GM18519 (cell line): ENCODE measurements around the gene LHPP.

ENCODE experiments used
- ATAC-seq: cut with Tn5 transposase; IDR thresholded peaks from one replicate; pipeline ENCODE4 v1.9.1; 2021; ENCODE audit warnings: mild to moderate bottlenecking, moderate library complexity; ENCODE audit not compliant: unreplicated experiment, low FRiP score

Gene LHPP

DNA sequence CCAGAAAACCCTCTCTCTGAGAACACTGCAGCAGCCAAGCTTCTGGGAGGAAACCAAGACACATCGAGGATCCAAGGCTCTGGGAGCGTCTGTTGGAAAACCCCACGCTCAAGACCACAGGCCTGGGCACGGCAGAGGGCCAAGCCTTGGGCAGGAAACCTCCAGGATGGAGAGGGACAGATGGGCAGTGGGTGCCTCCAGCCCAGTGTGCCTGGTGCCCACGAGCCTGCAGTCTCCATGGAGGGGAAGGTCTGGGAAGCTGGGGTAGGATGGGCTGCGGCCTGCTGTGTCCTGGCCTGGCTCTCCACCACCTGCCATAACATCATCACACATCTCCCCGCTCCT is 186.5 kb downstream of the LHPP start:
- no peak for ATAC-seq

DNA sequence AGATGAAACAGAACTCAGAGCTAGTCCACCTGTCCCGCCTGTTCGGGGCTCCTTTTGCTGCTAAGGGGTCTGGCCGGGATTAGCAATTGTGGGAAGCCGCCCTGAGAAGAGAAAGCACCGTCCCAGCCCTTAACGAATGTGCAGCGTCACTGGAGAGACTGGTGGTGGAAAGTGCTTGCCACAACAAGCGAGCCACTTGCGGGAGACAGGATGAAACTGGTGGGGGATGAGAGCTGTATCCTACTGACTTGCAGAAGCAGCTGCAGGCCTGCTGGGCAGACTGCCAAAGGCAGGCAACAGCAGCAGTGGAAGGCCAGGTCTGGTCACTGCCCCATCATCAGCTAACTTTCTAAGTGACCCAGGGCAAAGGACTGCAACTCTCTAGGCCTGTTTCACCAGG is 187.1 kb downstream of the LHPP start:
- no peak for ATAC-seq

DNA sequence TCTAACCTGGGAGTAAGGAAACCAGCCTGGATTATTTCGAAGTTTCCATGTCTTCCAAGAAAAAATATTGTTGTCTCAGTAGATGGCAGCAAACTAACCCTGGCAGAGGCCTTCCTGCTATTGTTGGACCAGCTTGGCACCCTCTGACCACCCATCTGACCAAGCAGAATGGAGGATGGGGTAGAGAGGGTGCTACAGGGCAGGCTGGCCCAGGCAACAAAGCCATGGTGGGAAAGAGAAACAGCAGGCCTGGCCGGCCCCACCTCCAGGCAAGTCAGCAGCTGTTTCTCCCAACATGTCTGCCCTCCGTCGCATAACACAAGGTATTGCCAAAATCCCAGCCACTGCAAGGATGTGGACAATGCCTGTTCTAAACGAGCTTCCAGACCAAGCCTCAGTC is 187.6 kb downstream of the LHPP start:
- ATAC-seq: no peak

DNA sequence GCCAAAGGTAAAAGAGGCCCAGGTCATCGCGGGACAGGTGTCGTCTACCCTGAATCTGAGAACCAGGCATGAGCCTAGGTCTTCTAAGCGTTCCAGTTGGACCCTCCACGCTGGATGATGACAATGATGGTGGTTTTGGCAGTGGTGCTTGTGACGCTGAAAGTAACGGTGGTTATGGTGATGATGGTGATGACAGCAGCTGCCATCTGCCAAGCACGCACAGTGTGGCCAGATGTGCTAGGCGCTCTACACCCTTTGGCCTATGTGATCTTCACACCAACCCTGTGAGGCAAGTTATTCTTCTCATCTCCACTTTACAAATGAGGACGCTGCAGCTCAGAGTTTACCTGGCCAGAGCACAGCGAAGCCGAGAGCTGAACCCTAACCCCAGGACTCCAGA is 188.6 kb downstream of the LHPP start:
- ATAC-seq: no peak

DNA sequence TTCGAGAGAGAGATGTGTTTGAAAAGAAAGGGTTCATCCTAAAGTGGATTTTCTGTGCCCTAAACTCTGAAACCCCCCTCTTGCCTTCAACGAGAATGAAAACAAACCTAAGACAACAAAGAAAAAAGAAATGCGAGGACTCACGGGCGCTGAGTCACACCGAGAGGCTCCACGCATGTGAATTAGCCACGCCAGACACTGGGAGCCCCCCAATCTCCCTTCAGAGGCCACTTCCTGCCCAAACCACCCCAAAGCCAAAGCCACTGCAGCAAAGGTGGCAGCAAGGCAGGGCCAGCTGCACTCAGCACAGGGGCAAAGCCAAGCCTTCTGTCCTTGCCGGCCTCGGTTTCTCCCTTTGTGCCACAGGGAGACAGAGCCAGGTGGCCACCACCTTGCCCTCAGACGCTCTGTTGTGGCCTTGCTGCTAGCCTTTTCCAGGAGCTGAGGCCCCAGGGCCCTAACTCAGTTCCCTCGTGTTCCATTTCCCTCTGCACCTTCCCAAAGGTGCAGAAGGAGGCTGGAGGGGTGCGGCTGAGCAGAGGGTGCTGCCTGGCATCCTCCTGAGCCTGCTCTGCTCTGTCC is 189.3 kb downstream of the LHPP start:
- ATAC-seq: no peak

DNA sequence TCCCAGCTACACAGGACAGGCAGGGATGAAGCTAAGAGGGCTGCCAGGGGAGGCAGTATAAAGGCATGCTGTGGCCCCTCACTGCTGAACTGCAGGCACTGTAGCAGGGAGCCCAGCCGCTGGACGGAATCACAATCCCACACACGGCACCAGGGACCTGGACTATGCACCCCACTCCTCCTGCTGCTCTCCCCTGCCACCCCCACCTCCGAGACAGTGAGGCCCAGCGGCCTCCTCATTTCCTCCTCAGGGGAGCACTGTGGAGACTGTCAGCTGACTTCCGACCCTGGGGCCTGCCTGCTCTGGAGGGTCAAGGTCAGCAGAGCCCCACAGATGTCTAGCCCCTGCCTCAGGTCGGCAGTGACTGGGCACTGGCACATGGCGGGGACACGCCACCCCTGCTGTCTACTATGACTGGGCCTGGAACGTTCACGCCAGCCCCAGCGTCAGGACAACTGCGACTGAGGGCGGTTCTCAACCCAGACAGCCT is 189.8 kb downstream of the LHPP start:
- ATAC-seq: no peak

DNA sequence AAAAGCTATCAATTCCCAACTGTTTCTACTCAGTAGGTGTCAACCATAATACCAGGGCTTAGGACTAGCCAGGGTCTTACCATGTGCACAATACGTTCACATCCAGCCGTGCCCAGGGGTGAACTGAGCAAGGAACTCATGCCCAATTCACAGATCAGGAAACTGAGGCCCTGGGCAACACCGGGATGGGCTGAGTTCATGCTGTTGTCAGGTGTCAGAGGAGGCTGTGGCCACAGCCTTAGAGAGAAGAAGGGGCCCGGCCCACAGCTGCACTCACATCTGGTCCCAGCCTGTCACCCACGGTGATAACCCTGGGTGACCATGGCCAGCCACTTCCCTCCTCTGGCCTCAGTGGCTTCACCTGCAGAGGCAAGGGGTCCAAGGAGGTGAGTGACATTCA is 190.6 kb downstream of the LHPP start:
- ATAC-seq: no peak

DNA sequence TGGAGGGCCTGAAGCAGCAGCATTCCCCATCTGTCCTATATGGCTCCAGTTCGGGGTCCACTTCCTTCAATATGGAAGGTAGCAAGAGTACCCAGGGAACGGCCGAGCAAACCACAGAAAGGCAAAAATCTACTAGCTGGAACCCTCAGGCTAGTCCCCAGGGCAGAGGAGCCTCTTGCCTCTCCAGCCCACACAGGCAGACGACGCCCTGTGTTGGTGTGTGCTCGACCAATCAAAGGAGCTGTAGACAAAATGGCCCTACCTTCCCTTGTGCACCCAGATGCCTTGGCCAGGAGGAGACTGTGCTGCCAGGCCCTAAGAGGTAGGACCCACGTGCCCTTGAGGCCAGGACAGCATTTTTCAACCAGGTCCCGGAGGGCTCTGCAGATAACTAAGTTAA is 191.1 kb downstream of the LHPP start:
- ATAC-seq: no peak

DNA sequence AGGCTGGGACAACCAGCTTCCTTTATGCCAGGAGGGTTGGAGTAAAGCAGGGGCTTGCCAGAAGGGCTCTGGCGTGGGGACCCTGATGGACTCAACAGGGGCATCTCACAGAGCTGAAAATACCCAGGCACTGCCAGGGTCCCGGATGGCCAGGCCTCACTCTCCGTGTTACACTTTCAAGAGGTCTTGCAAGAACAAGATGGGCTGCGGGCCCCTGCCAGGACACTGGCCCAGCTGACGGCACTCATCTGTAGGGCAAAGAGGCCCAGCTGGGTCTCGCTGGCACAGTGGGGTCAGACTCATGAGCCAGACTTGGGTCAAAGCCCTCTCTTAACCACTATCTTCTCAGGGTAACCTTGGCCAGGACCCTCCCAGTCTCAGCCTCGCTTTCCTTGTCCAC is 191.7 kb downstream of the LHPP start:
- no peak for ATAC-seq

DNA sequence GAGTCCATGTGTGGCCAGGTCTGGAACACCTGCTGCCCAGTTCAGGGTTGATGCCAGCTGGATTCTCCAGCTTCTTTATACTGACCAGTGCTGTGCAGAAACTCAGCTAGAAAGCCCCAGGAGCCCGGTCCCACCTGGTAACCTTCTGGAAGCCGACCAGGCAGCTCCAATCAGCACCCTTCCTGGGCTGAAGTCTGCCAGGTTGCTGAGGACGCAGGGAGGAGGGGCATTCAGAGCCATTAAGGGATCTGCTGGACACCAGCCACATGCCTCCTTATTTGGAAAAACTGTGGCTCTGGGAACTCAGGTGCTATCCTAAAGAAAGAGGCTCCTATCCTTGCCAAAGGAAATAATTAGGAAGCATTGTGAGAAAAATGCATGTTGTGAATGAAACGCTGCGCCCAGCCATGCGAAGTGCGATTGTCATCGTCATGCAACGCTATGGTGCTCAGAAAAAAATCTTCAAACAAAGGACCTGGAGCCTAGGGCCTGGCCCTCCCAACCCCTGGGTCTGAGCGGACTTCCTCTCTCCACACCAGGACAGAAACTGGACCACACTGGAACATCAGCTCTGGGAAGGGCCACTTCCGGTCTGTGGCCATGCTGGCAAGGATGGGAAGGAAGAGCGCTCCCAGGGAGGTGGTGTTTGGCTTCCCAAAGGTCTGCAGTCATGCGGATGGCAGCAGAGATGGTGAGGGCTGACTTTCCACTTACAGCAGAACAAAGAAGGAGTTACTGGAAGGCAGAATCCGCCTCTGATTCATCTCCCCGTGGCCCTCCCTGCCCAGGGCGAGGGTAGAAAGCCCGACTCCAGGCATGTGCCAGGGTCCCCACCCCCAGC is 192.4 kb downstream of the LHPP start:
- ATAC-seq: no peak

DNA sequence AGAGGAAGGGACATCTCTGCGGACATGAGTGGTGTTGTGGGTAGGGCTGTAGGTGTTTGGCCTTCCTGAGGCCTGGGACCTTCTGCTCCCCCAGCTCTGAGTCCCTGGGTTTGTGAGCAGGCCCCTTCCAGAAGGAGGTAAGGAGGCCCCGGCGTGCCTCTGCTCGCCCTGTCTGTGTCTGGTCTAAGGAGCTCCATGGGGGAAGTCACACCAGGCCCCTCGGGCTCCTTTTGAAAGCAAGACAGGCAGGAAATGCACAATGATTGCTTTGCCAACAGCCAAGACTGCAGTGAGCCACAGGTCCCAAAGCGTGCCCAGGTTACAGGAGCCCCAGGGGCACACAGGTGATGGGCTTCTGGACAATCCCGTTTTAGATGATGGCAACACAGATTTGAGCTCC is 193.1 kb downstream of the LHPP start:
- ATAC-seq: no peak

DNA sequence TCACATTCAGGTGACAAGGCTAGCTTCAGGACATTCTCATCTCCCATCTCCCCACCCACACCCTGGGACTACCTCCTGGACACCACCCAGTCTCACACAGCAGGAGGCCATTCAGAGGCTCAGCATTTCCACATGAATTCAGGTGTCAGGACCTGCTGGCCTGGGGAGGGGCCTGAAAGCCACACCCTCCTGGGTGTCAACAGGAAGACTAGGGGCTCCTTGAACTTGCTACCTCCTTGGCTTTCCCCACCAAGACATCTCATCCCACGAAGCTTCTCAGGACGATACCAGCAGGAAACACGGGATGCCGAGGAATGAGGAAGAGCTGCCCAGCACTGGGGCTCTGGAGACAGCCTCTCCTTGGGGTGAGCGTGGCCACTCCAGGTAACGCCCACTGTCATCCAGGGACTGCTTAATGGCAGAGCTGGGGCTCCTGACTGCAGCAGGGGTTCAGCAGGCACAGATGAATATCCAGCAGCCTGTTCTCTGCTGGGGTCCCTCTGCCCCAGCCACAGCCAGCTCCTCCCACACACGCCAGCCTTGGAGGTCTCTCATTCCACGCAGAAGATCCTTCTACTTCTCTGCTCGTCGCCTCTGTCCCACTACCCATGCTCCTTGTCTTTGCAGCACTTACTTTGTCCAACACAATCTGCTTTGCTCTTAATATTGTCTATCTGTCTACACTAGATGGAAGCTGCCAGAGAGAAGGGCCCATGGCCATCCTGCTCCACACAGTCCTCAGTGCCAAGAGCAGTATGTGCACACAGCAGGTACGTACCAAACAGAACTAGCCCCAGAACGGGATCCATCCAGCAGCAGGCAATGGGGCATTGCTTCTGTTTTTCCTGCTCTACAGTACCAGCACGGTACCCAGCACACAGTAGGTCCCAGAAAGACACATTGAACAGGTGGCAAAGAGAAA is 193.8 kb downstream of the LHPP start:
- no peak for ATAC-seq

DNA sequence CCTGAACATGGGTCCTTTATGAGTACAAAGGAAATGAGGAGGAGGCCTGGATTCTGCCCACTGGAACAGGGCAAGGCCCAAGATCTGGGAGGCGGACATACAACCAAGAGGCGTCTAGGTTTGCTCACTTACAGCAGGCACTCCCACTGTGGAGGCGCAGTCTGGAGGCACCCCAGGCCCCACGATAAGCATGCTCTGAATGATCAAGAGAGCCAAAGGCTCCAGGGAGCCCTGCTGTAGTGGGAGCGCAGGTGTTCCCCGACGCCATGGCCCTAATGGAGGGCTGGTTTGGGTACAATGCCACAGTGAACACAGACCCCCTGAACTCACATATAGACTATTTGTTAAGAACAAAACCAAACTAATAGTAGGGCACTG is 194.5 kb downstream of the LHPP start:
- ATAC-seq: no peak

DNA sequence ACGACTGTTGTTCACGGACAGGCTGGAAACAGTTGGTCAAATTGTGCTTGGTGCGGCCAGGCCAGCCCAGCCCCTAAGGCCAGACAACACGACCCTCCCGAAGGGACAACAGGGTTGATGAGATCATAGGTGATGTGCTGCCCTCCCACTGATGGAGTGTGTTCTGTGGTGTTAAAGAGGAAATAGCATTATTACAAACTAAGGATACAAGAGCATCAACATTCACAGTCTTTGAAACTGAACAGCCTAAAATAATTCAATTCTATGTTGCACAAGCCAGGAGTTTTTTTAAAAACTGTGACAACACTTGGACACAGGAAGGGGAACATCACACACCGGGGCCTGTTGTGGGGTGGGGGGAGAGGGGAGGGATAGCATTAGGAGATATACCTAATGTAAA is 194.9 kb downstream of the LHPP start:
- no peak for ATAC-seq

DNA sequence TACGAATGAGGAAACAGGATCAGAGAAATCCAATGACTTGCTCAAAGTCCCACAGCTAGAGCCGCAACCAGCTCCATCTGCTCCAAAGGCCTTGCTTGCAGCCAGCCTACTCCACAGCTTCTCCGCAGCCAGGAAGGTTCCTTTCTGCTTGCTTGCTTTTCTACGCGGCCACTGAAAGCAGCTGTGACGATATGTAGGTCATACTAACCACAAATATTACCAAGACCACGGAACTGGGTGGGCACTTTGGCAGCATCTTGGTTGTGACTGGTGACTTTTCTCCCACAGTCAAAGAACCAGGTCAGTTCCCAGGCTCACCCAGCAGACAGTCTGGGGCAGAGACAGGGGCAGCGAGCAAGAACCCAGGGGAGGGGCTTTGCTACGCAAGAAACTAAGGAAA is 196.2 kb downstream of the LHPP start:
- ATAC-seq: no peak

DNA sequence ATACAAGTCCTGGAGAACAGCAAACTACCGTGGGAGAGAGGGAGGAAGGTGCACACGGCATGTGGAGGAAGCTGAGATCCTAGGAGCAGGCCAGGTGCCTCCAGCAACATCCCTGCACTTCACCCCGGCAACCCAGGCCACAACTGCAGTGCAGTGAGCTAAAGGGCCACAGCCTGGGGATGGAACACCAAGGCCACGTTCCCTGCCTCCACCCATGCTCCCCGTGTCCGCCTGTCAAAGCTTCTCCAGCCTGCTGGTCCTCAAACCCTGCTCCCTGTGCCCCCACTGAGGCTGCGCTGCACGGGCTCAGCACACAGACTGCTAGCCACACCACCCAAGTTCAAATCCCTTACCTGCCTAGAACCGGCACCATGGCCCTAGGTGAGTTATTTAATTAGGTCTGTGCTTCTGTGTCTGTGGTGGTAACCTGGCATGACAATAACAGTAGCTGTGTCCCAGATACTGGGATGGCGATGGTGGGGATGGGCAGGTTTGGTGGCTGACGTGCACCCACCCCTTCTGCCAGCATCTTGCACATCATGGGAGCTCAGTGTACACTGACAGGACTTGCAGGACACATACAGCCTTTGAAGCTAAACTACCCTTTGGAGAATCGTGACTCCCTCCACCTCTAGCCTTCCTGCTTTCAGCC is 197.1 kb downstream of the LHPP start:
- no peak for ATAC-seq

DNA sequence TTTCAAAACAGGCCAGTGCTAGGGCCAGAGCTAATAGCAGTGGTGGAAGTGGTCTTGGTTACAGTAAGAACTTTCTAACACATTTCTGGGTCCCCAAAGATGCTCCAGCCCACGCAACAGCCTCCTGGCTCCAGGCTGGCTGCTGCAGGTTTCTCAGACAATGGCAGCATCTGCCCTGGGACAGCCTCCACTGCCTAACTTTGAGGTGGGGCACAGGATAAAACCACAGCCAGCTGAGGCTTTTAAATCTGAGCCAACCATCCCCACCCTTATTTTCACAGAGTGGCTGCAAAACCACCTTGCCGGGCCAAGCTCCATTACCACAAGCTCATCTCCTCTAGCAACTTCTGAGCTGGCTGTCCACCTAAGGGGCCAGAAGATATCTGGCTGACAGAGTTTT is 197.8 kb downstream of the LHPP start:
- ATAC-seq: no peak

DNA sequence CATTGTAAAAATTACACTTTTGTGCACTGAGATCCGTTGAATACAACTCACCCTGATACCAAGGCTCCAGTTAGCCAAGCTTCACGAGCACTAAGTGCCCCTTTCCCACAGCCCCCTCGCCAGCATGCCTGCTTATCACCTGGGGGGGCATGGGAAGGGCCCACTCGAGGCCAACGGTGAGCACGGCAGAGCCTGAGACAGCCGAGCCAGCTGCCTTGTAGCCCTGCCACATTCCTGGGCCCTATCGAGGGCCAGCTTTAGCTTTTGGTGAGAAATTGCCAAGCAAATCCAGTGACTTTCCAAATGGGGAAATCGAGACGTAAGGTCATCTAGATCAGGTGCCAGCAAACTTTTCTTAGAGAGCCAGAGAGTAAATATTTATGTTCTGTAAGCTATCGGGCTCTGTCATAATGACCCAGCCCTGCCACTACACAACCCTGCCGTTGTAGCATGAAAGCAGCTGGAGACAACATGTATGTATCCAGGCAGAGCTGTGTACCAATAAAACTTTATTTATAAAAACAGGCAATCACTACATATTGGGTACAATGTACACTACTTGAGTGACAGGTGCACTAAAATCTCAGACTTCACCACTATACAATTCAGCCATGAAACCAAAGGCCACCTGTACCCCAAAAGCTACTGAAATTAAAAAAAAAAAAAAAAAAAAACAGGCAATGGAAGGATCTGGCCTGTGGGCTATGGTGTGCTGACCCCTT is 198.9 kb downstream of the LHPP start:
- ATAC-seq: no peak

DNA sequence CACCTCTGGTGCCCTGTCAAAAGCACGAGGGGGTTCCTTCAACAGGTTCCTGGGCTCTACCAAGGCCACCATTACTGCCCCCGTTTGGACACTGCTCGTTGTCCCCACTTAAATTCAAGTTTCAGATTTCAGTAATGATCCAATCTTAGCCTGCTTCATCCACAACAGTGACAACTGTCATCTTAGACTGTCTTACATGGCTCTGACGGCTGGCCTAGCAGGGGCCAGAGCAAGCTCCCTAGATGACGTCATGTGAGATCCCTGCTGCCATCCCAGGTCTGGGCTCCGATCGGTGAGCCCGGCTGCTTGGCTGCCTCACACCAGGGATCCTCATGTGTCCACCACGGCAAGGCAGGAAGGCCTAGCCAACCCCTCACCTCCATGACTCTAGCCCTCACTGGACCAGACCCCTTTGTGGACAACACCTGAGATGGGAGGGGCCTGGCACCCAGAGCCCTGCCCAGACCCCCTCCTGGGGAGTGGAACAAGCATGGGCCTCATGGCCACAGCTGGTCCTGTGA is 200.1 kb downstream of the LHPP start:
- no peak for ATAC-seq

DNA sequence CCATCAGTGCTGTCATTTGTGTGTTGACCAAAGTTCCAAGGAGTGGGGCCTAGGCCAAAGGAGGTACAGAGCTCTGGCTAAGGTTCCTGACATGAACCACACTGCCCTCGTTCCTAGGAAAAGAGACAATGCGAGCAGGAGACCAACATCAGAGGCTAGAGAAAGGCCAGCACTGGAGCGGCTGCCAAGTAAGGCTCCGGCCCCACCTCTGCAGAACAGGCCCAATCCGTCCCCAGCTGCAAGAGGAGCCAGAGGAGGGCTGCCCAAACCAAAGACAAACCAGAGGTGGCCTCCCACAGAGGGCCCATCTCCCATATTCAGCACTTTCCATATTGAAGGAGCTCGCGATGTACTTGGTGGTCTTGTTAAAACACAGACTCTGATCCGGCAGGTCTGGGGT is 201.6 kb downstream of the LHPP start:
- ATAC-seq: no peak
